ENCODE data around the gene MAPKAPK3.

GRCh38 chr3:50676031-50676705, 59.2 kb downstream of the MAPKAPK3 start:
- no peak for TF ChIP-seq POLR2AphosphoS5 (IDR thresholded peaks at IDR 0.05)
- TF ChIP-seq EP300 (IDR thresholded peaks at IDR 0.05; ENCODE audit: low read depth) = no peak
